Measurements from ENCODE around the gene ATP5F1C.

Gene ATP5F1C

DNA sequence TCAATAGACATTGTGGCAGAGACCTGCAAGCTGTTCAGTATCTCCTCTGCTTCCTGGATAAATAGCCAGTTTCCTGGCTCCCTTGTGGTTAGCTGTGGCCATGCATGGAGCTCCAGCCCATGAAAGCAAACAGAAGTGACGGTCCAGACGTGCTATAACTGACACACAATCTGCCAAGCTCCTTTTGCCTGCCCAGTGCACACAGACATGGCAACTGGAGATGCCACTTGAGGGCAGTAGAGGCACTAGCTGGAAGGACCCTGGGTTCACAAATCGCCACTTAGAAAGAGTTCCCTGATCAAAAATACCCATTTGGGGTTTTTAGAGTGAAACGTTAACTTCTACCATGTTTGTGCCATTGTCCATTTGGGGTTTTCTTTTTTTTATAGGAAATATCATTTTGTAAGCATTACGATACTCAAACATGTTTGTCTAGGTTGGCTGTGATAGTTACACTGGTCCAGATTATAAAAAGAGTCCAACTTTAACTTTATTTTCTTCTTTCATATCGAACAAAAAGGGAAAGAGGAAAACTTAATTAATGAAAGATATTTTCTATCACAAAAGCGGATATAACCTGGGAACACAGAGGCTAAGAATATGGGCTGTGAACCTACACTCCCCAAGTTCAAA is 31.5 kb upstream of the ATP5F1C start:
- H3K4me3 ChIP-seq (replicated peaks; ENCODE audit: low read depth, low read length), result no peak overlapping the region
- DNase-seq (ENCODE audit: extremely low read depth, low read depth), result no peak
- peak; percentile 62 for TF ChIP-seq CTCF (IDR thresholded peaks at IDR 0.05; ENCODE audit: low read depth, low read length, missing control alignments)

DNA sequence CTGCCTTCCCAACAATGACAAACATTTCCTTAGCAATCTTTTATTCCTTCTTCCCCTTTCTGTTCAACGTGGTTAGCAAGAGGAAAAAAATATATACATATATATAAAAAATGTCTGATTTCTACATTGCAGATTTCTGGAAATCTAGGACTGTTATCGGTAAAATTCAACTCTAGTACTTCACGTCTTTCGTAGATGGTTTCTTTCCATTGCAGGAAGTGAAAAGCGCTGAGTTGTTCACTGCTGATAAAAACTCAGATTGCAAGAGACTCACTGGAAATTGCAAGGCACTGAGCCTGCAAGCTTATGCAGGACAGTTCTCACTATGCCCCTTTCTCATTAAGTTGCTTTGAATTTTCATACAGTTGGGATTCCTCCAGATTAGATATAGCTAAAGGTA is 24.0 kb upstream of the ATP5F1C start:
- no peak overlapping the region for H3K4me3 ChIP-seq (replicated peaks; ENCODE audit: low read depth, low read length)
- no peak for DNase-seq (ENCODE audit: extremely low read depth, low read depth)
- no peak for TF ChIP-seq CTCF (IDR thresholded peaks at IDR 0.05; ENCODE audit: low read depth, low read length, missing control alignments)

- TF ChIP-seq CTCF (IDR thresholded peaks at IDR 0.05; ENCODE audit: low read depth, low read length, missing control alignments), result no peak
Measured at GRCh38 chr10:7766241-7766640, 21.7 kb upstream of the ATP5F1C start.

DNA sequence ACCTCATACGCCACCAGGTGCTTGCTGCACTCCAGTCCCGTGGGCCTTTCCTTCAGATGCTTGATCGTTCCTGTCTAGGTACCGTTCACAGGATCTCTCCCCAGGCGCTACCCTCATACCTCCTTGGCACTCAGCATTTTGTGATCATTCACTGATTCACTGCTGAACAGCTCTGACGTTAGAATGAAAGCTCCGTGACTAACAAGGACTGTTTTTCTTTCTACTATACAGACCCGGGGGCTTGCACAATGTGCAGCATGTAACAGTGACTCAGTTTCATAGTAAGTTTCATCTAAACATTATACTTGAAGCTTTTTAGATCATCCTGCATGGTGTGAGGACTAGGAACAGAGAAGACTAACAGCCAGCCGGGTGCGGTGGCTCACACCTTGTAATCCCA is 20.8 kb upstream of the ATP5F1C start:
- TF ChIP-seq CTCF (IDR thresholded peaks at IDR 0.05; ENCODE audit: low read depth, low read length, missing control alignments), result no peak
- no peak overlapping the region for H3K4me3 ChIP-seq (replicated peaks; ENCODE audit: low read depth, low read length)
- no peak for DNase-seq (ENCODE audit: extremely low read depth, low read depth)

More at GRCh38 chr10:7766241-7766640, 21.7 kb upstream of the ATP5F1C start:
- no peak for DNase-seq (ENCODE audit: extremely low read depth, low read depth)
- no peak overlapping the region for H3K4me3 ChIP-seq (replicated peaks; ENCODE audit: low read depth, low read length)

DNA sequence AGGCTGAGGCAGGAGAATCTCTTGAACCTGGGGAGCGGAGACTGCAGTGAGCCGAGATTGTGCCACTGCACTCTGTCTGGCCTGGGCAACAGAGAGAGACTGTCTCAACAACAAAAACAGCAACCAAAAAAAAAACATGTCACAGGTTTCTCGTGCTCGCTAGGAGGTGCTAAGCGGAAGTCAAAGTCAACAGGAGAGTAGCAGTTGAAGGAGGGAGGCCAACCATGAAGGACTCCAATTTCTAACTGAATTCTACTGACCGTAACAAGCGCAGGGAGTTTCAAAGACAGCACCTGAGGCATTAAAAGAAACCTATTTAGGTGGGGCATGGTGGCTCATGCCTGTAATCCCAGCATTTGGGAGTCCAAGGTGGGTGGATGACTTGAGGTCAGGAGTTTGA is 19.6 kb upstream of the ATP5F1C start:
- TF ChIP-seq CTCF (IDR thresholded peaks at IDR 0.05; ENCODE audit: low read depth, low read length, missing control alignments), result no peak

GRCh38 chr10:7773845-7774801 is 13.9 kb upstream of the ATP5F1C start:
- DNase-seq (ENCODE audit: extremely low read depth, low read depth), result no peak
- no peak for TF ChIP-seq CTCF (IDR thresholded peaks at IDR 0.05; ENCODE audit: low read depth, low read length, missing control alignments)
- H3K4me3 ChIP-seq (replicated peaks; ENCODE audit: low read depth, low read length), result no peak overlapping the region

More for the DNA sequence above, 19.6 kb upstream of the ATP5F1C start:
- no peak for DNase-seq (ENCODE audit: extremely low read depth, low read depth)
- H3K4me3 ChIP-seq (replicated peaks; ENCODE audit: low read depth, low read length), result no peak overlapping the region

All from HFF-Myc (cell line).